GM23338 (cell line): ENCODE measurements around the gene NFE2L1. TPM values are rescaled to one million over a fixed set of nuclear protein-coding genes. Genes with fewer than 3 reads are reported as not detected.
"Not testable (repeated sequence)": the region's sequence is repeated elsewhere in the genome, so short reads cannot be mapped to it uniquely, and the experiment has no call there.

Source experiments
- ATAC-seq: fragments of 200-7000 bp; cut with Tn5 transposase; 3 replicates; pipeline ENCODE4 v1.9.1; 2020
- DNase-seq: peaks from one replicate; pipeline ENCODE4 v3.0.0-alpha.2; 2015; ENCODE audit warnings: low spot score
- H2AFZ ChIP-seq: fragments of 200-600 bp; sonication (generic); 2 replicates; pipeline ENCODE4 v1.8.0; 2016; ENCODE audit warnings: antibody characterized with exemption, mild to moderate bottlenecking, moderate library complexity
- H3F3A ChIP-seq: fragments of 200-600 bp; sonication (generic); replicated peaks from 2 replicates; pipeline ENCODE4 v1.8.0; 2017; ENCODE audit warnings: antibody characterized with exemption, mixed run types, low read depth
- H3K27ac ChIP-seq: fragments of 200-600 bp; sonication (generic); 2 replicates; pipeline ENCODE4 v1.6.1; 2016; ENCODE audit warnings: low read depth
- H3K27me3 ChIP-seq: fragments of 200-600 bp; sonication (generic); 2 replicates; pipeline ENCODE4 v1.8.0; 2016; ENCODE audit warnings: mild to moderate bottlenecking, mixed run types, moderate library complexity; ENCODE audit not compliant: insufficient read depth
- H3K36me3 ChIP-seq: fragments of 200-600 bp; sonication (generic); 2 replicates; pipeline ENCODE4 v1.8.0; 2016; ENCODE audit warnings: mild to moderate bottlenecking; ENCODE audit not compliant: insufficient read depth
- H3K4me1 ChIP-seq: fragments of 200-600 bp; sonication (generic); 2 replicates; pipeline ENCODE4 v1.8.0; 2016; ENCODE audit warnings: mild to moderate bottlenecking, moderate library complexity; ENCODE audit not compliant: insufficient read depth
- H3K4me2 ChIP-seq: fragments of 200-600 bp; sonication (generic); 2 replicates; pipeline ENCODE4 v1.7.1; 2017; ENCODE audit warnings: mixed run types
- H3K4me3 ChIP-seq: fragments of 200-600 bp; sonication (generic); 2 replicates; pipeline ENCODE4 v1.6.1; 2016; ENCODE audit warnings: mixed run types
- H3K79me2 ChIP-seq: fragments of 200-600 bp; sonication (generic); replicated peaks from 2 replicates; pipeline ENCODE4 v1.8.0; 2017; ENCODE audit warnings: mild to moderate bottlenecking; ENCODE audit not compliant: insufficient read depth
- H3K9me2 ChIP-seq: fragments of 200-600 bp; sonication (generic); 2 replicates; pipeline ENCODE4 v1.8.0; 2017; ENCODE audit not compliant: insufficient read depth
- H4K20me1 ChIP-seq: fragments of 200-600 bp; sonication (generic); replicated peaks from 2 replicates; pipeline ENCODE4 v1.8.0; 2017; ENCODE audit warnings: mild to moderate bottlenecking; ENCODE audit not compliant: insufficient read depth
- H3K27ac Mint-ChIP-seq: 2 replicates; pipeline ENCODE4 v1.8.0; 2020; ENCODE audit warnings: inconsistent platforms, mild to moderate bottlenecking, moderate library complexity, mixed read lengths
- H3K27me3 Mint-ChIP-seq: 3 replicates; pipeline ENCODE4 v1.8.0; 2022; ENCODE audit warnings: low read depth, mild to moderate bottlenecking, moderate library complexity, mixed read lengths, inconsistent platforms; ENCODE audit not compliant: insufficient read depth, poor library complexity
- H3K36me3 Mint-ChIP-seq: 3 replicates; pipeline ENCODE4 v1.8.0; 2021; ENCODE audit warnings: low read depth, mild to moderate bottlenecking, inconsistent platforms, moderate library complexity, mixed read lengths
- H3K4me1 Mint-ChIP-seq: 3 replicates; pipeline ENCODE4 v1.8.0; 2020; ENCODE audit warnings: mild to moderate bottlenecking, inconsistent platforms, mixed read lengths
- H3K4me3 Mint-ChIP-seq: 3 replicates; pipeline ENCODE4 v1.8.0; 2021; ENCODE audit warnings: moderate library complexity, mild to moderate bottlenecking, inconsistent platforms, mixed read lengths
- H3K9me3 Mint-ChIP-seq: 3 replicates; pipeline ENCODE4 v1.8.0; 2020; ENCODE audit warnings: moderate library complexity, mild to moderate bottlenecking, inconsistent platforms, mixed read lengths
- EZH2 ChIP-seq: fragments of 200-600 bp; sonication (generic); IDR thresholded peaks from one replicate; pipeline ENCODE4 v1.8.0; 2017; ENCODE audit warnings: antibody characterized with exemption, mild to moderate bottlenecking, low read depth; ENCODE audit not compliant: unreplicated experiment
- EZH2phosphoT487 ChIP-seq: fragments of 200-600 bp; sonication (generic); IDR thresholded peaks from one replicate; pipeline ENCODE4 v1.8.1; 2018; ENCODE audit warnings: antibody characterized with exemption; ENCODE audit not compliant: unreplicated experiment
- JUNB ChIP-seq: IDR thresholded peaks from one replicate; pipeline ENCODE4 v1.6.1; 2016; ENCODE audit warnings: antibody characterized with exemption; ENCODE audit not compliant: unreplicated experiment
- NANOG ChIP-seq: IDR thresholded peaks from 2 replicates; pipeline ENCODE4 v1.6.1; 2016; ENCODE audit warnings: antibody characterized with exemption, borderline replicate concordance
- POLR2AphosphoS5 ChIP-seq: IDR thresholded peaks from 2 replicates; pipeline ENCODE4 v1.6.1; 2016; ENCODE audit warnings: antibody characterized with exemption, low read depth
- STAT1 ChIP-seq: IDR thresholded peaks from one replicate; pipeline ENCODE4 v1.6.1; 2016; ENCODE audit warnings: antibody characterized with exemption; ENCODE audit not compliant: unreplicated experiment
- ZNF114 ChIP-seq: fragments of 250-450 bp; sonication (Bioruptor Pico); IDR thresholded peaks from 2 replicates; pipeline ENCODE4 v1.5.0; 2020; ENCODE audit warnings: mild to moderate bottlenecking, moderate library complexity
- ZNF331 ChIP-seq: fragments of 250-450 bp; sonication (Bioruptor Pico); IDR thresholded peaks from 2 replicates; pipeline ENCODE4 v1.5.0; 2020; ENCODE audit warnings: low read depth, mild to moderate bottlenecking, moderate library complexity
- polyA plus RNA-seq: library from polyadenylated mRNA; unstranded; fragments of >200 nt; fragmentation: Nextera tagmentation; extraction: Ambion mirVana; gene quantifications from 2 replicates; pipeline ENCODE4 v1.2.1, GENCODE V29; 2016
- total RNA-seq: library from RNA; depleted of rRNA; stranded (reverse); fragments of >200 nt; shearing (Covaris generic); gene quantifications from 2 replicates; pipeline ENCODE4 v1.2.3, GENCODE V29; 2014
- TF ChIP-seq, protein P1 (sequence below), 2 experiments: fragments of 200-600 bp in 1 of 2; sonication (generic) in 1 of 2; conservative IDR thresholded peaks; 2 replicates each; pipeline versions ENCODE4 v1.5.1 to v1.6.1; 2016 to 2017; ENCODE audit warnings: antibody characterized with exemption in 2 of 2, low read depth in 2 of 2, mild to moderate bottlenecking in 2 of 2, moderate library complexity in 1 of 2

NFE2L1 gene
- total and polyA plus RNA-seq, 2 experiments from 2014 or later, result 39.9 to 138 TPM

DNA sequence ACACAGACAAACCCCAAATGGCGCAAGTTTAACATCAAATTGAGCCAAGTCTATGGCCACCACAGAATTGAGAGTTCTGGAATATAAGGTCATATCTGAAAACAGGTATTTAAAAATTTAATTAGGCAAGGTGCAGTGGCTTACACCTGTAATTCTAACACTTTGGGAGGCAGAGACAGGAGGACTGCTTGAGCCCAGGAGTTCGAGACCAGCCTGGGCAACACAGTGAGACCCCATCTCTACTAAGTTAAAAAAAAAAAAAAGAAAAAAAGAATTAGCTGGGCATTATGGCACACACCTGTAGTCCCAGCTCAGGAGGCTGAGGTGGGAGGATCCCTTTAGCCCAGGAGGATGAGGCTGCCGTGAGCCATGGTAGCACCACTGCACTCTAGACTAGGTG, 19.1 kb downstream of the NFE2L1 start:
- Histone ChIP-seq H3F3A (peaks cover 38% of the 10 kb centered on the region), H4K20me1 (peaks cover 28% of the 10 kb centered on the region), H2AFZ (no peak overlapping the region), H3K9me2 (no peaks in the 10 kb centered on the region), H3K79me2 (peaks cover 12% of the 10 kb centered on the region), H3K4me1 (peaks cover 11% of the 10 kb centered on the region), H3K4me2 (no peak overlapping the region), H3K27me3 (no peaks in the 10 kb centered on the region), H3K27ac (no peak overlapping the region), H3K4me3 (no peak overlapping the region), H3K36me3 (peaks cover 39% of the 10 kb centered on the region)
- ATAC-seq, result no peak
- Mint-ChIP-seq H3K27ac (no peak overlapping the region), H3K4me3 (no peak overlapping the region), H3K27me3 (peaks cover 7% of the 10 kb centered on the region), H3K9me3 (no peaks in the 10 kb centered on the region), H3K4me1 (peaks cover 21% of the 10 kb centered on the region), H3K36me3 (peaks cover 76% of the 10 kb centered on the region)
- no peak for DNase-seq
- TF ChIP-seq ZNF114 (no peak), EZH2phosphoT487 (no peak), EZH2 (no peak), POLR2AphosphoS5 (no peak), ZNF331 (CRISPR knock-in tag) (no peak), STAT1 (no peak), NANOG (no peak), JUNB (no peak)
- TF ChIP-seq, protein P1, sequence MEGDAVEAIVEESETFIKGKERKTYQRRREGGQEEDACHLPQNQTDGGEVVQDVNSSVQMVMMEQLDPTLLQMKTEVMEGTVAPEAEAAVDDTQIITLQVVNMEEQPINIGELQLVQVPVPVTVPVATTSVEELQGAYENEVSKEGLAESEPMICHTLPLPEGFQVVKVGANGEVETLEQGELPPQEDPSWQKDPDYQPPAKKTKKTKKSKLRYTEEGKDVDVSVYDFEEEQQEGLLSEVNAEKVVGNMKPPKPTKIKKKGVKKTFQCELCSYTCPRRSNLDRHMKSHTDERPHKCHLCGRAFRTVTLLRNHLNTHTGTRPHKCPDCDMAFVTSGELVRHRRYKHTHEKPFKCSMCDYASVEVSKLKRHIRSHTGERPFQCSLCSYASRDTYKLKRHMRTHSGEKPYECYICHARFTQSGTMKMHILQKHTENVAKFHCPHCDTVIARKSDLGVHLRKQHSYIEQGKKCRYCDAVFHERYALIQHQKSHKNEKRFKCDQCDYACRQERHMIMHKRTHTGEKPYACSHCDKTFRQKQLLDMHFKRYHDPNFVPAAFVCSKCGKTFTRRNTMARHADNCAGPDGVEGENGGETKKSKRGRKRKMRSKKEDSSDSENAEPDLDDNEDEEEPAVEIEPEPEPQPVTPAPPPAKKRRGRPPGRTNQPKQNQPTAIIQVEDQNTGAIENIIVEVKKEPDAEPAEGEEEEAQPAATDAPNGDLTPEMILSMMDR (conservative IDR thresholded peaks at IDR 0.05; ENCODE audit: low read depth in 2 of 2), result no peak

GRCh38 chr17:48067808-48068207, 19.6 kb downstream of the NFE2L1 start:
- Histone ChIP-seq H3K4me1 (peaks cover 11% of the 10 kb centered on the region), H3F3A (peaks cover 34% of the 10 kb centered on the region), H3K79me2 (peaks cover 12% of the 10 kb centered on the region), H4K20me1 (peaks cover 23% of the 10 kb centered on the region), H3K36me3 (peaks cover 34% of the 10 kb centered on the region)
- not testable (repeated sequence) for H3K27me3 Mint-ChIP-seq, H3K9me3 Mint-ChIP-seq, DNase-seq, H2AFZ ChIP-seq, H3K4me3 Mint-ChIP-seq, H3K27ac ChIP-seq, H3K9me2 ChIP-seq, H3K4me3 ChIP-seq, H3K27ac Mint-ChIP-seq, H3K27me3 ChIP-seq, ATAC-seq, H3K4me2 ChIP-seq
- Mint-ChIP-seq H3K36me3 (peaks cover 76% of the 10 kb centered on the region), H3K4me1 (peaks cover 21% of the 10 kb centered on the region)

- Mint-ChIP-seq H3K9me3 (no peaks in the 10 kb centered on the region), H3K36me3 (peaks cover 79% of the 10 kb centered on the region), H3K27ac (no peak overlapping the region), H3K4me3 (no peak overlapping the region; the same call in 2 of the 3 replicates), H3K4me1 (peaks cover 21% of the 10 kb centered on the region), H3K27me3 (peaks cover 8% of the 10 kb centered on the region)
- no peaks in the 10 kb centered on the region for H3K9me2 ChIP-seq
- H3K79me2 ChIP-seq, result peaks cover 12% of the 10 kb centered on the region
- H3K36me3 ChIP-seq, result peaks cover 29% of the 10 kb centered on the region
- DNase-seq (peak; percentile 82), ATAC-seq (peak; percentile 93)
- no peak overlapping the region for H3K4me2 ChIP-seq
- TF ChIP-seq ZNF114, result no peak
- TF ChIP-seq EZH2phosphoT487, result no peak
- TF ChIP-seq, protein P1 (conservative IDR thresholded peaks at IDR 0.05; ENCODE audit: low read depth in 2 of 2), result peak; percentile 54 to 57
- no peak for TF ChIP-seq STAT1
- peaks cover 16% of the 10 kb centered on the region for H4K20me1 ChIP-seq
- H2AFZ ChIP-seq, result no peak overlapping the region
- peaks cover 11% of the 10 kb centered on the region for H3K4me1 ChIP-seq
- no peaks in the 10 kb centered on the region for H3K27me3 ChIP-seq
- peak overlapping the region; percentile 72; the same call in 1 of the 2 replicates for H3K27ac ChIP-seq
- no peak overlapping the region for H3K4me3 ChIP-seq
- peaks cover 35% of the 10 kb centered on the region for H3F3A ChIP-seq
Measured at GRCh38 chr17:48068491-48068961, 20.4 kb downstream of the NFE2L1 start.
